Activated T-cell treated with anti-CD3 and anti-CD28 coated beads for 24 hours (primary cell): ENCODE data around the gene SEMA4B.

Source experiments
- DNase-seq: peaks from one replicate; pipeline ENCODE4 v3.0.0-alpha.2; 2020; ENCODE audit warnings: low read depth

The SEMA4B gene

GRCh38 chr15:90225504-90226234 lies 24.5 kb downstream of the SEMA4B start:
- DNase-seq: no peak

- DNase-seq: no peak
These were observed 26.2 kb downstream of the SEMA4B start for GRCh38 chr15:90227336-90227735.

- no peak for DNase-seq
These were observed 27.0 kb downstream of the SEMA4B start for GRCh38 chr15:90227816-90228772.

- DNase-seq: no peak
These were observed 27.8 kb downstream of the SEMA4B start for GRCh38 chr15:90228960-90229359.

- no peak for DNase-seq
These were observed 29.0 kb downstream of the SEMA4B start for GRCh38 chr15:90230071-90230494.

GRCh38 chr15:90230610-90231009 lies 29.5 kb downstream of the SEMA4B start:
- DNase-seq: no peak

- peak; percentile 55 for DNase-seq
These were observed 30.2 kb downstream of the SEMA4B start for GRCh38 chr15:90231028-90232017.

- DNase-seq: no peak
These were observed 31.1 kb downstream of the SEMA4B start for GRCh38 chr15:90232196-90232595.

- peak; percentile 43 for DNase-seq
These were observed 31.8 kb downstream of the SEMA4B start for GRCh38 chr15:90232941-90233386.

GRCh38 chr15:90233387-90234095 lies 32.4 kb downstream of the SEMA4B start, which contains the start of gene CIB1:
Gene CIB1 (minus strand): TSS chr15:90233941. CDS start chr15:90233885, 56 bp downstream.
- peak; percentile 95 for DNase-seq

GRCh38 chr15:90234096-90234988 lies 33.2 kb downstream of the SEMA4B start, which contains the start of gene GDPGP1:
Gene GDPGP1 (plus strand): TSS chr15:90234209. CDS start chr15:90240909, 6,700 bp downstream.
- DNase-seq: no peak

GRCh38 chr15:90239371-90239770 lies 38.2 kb downstream of the SEMA4B start:
- no peak for DNase-seq

GRCh38 chr15:90240856-90241255 lies 39.7 kb downstream of the SEMA4B start:
- no peak for DNase-seq

GRCh38 chr15:90241343-90242192 lies 40.4 kb downstream of the SEMA4B start:
- DNase-seq: no peak

- DNase-seq: no peak
These were observed 43.0 kb downstream of the SEMA4B start for GRCh38 chr15:90243943-90244639.

- no peak for DNase-seq
These were observed 47.7 kb downstream of the SEMA4B start for GRCh38 chr15:90248789-90249202.

- DNase-seq: peak; percentile 78
These were observed 48.2 kb downstream of the SEMA4B start, which contains the start of gene TTLL13 for GRCh38 chr15:90249203-90249863. Gene TTLL13 (plus strand): TSS chr15:90249556. CDS start chr15:90250631, 1,075 bp downstream.
